ENCODE measurements around the gene A4GALT.
A peak's percentile ranks its signal among the peaks of the same experiment; 100 is the strongest.

The A4GALT gene

DNA sequence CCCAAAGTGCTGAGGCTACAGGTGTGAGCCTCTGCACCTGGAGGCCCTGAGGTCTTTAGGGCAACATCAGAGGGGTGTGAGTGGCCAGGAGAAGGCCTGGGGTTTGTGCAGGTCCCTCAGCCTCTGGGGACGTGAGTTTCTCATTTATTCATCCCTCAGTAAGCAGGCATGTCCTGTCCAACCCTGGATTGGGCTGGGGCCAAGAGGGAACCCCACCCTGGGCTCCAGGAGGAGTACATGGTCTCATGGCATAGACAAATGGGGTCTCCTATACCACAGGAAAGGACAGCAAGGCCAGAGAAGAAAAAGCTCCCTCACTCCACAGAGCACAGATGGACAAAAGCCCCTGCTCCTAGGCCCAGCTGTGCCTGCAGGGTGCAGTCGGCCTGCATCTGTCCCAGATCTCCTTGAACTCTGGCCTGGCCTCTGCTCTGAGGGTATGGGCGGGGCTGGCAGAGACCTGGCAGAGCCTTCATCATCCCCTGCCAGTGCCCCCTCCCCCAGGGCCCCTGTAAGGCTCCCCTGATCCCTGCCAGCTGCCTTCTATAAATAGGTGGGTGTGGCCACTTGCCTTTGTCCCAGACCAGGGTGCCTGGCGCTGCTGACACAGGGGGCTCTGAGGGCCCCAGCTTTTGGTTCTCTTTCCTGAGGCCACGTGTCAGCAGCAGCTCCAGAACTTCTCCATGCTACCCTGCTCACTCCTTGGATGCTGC lies 34.6 kb downstream of the A4GALT start:
- TF ChIP-seq, protein P1, sequence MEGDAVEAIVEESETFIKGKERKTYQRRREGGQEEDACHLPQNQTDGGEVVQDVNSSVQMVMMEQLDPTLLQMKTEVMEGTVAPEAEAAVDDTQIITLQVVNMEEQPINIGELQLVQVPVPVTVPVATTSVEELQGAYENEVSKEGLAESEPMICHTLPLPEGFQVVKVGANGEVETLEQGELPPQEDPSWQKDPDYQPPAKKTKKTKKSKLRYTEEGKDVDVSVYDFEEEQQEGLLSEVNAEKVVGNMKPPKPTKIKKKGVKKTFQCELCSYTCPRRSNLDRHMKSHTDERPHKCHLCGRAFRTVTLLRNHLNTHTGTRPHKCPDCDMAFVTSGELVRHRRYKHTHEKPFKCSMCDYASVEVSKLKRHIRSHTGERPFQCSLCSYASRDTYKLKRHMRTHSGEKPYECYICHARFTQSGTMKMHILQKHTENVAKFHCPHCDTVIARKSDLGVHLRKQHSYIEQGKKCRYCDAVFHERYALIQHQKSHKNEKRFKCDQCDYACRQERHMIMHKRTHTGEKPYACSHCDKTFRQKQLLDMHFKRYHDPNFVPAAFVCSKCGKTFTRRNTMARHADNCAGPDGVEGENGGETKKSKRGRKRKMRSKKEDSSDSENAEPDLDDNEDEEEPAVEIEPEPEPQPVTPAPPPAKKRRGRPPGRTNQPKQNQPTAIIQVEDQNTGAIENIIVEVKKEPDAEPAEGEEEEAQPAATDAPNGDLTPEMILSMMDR (IDR thresholded peaks at IDR 0.05; ENCODE audit: low read depth, low read length) = no peak; the same call in 1 of the 2 replicates
- no peak for DNase-seq (ENCODE audit: extremely low read depth, low read depth)

DNA sequence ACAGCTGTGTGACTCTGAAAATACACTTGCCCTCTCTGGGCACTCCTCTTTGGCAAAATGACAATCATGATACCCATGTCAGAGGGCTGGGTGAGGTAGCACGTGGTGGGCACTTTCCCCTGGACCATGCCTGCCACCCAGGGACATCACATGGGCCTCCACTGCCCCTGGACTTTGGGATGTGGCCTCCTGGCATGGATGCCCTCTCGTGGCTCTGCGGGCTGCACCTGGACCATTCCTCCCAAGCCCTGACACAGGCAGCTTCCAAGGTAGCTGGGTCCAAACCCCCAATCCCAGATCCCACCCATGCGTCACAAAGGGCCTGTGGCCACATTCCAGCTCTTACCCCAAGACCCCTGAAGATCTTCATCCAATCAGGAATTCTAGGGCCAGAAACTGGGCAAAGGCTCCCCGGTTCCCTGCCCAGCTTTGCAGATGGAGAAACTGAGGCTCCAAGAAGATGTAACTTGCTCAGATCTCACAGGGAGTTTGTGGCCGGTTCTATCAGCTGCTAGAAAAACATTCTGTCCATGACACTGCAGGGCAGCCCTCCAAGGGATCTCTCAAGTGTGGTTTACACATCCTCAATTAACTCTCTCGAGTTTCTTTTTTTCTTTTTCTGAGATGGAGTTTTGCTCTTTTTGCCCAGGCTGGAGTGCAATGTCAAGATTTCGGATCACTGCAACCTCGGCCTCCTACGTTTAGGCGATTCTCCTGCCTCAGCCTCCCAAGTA lies 36.0 kb downstream of the A4GALT start:
- DNase-seq (ENCODE audit: extremely low read depth, low read depth) = no peak
- TF ChIP-seq, protein P1 (IDR thresholded peaks at IDR 0.05; ENCODE audit: low read depth, low read length) = no peak

DNA sequence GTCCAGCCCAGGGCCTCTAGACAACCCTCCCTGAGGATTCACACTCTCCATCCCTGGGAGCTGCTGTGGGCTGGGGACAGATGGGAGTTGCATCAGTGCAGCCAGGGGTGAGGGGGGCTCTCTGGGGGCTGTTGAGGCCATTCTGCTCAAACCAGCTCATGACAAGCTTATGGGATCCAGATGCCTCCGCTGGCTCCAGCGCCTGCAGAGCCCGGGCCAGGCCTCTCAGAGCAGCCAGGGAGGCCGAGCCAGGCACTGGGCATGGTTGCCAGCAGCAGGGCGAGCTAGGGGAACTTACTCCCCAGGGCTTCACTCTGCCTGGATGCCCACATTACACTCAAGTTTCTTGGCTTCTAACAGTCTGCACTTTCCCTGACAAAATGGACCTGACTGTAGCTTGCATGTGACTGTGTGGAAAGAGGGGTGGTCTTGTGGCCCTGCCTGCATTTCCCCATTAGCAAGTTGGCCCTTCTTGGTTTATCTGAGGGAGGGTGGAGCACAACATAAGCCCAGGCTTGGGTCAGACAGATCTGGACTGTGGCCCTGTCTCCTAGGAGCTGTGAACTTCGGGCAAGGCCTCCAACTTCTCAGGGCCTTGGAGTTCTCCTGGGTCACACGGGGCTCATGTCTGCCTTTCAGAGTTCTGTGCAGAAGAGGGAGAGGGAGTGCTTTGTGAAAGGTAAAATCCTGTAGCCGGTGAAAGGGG lies 36.9 kb downstream of the A4GALT start:
- DNase-seq (ENCODE audit: extremely low read depth, low read depth) = peak; percentile 69
- TF ChIP-seq, protein P1 (IDR thresholded peaks at IDR 0.05; ENCODE audit: low read depth, low read length) = no peak

DNA sequence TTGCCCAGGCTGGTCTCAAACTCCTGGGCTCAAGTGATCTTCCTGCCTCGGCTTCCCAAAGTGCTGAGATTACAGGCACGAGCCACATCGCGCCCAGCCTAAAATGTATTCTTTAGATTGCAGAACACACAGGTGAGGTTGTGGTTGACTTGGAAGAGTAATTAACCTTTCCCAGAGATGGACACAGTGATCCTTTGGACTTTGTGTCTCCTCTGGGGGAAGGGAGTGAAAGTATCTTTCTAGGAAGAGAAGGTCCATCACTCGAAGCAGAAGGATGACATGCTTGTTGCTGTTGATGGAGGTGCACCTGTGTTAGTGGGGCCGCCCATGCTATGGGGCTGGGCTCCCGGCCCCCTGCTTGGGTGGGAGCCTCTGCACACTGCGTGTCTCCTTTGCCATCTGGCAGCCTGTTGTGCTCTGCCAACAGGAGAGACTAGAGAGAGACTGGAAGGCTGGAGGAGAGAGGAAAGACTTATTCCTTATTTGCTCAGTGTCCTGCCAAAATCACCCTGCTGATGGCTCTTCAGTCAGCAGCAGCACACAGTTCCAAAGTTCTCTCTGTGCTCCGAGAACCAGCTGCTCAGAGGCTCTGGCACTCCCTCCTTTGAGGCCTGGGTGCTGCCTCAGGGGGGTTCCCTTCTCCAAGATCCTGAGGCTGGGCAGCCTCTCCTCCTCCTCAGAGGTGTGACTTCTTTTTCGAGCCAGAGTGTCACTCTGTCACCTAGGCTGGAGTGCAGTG lies 38.4 kb downstream of the A4GALT start:
- TF ChIP-seq, protein P1 (IDR thresholded peaks at IDR 0.05; ENCODE audit: low read depth, low read length) = no peak
- DNase-seq (ENCODE audit: extremely low read depth, low read depth) = no peak

DNA sequence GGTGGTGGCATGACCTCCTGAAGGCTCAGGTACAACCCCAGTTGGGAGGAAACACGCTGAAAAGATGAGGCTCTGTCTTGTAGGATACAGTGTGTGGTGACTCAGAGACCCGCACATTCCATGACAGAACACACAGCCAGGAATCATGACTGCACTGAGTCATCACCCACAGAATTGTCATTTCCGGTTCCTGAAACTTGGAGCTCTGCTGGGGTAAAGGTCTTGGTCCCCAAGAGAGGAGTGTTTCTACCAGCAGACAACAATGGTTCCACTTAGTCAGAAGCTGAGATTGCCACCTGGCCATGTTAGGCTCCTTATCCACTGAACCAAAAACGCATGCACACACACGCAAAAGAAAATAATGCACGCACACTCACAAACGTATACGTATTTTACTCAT lies 40.0 kb downstream of the A4GALT start:
- no peak for DNase-seq (ENCODE audit: extremely low read depth, low read depth)
- TF ChIP-seq, protein P1 (IDR thresholded peaks at IDR 0.05; ENCODE audit: low read depth, low read length) = no peak

DNA sequence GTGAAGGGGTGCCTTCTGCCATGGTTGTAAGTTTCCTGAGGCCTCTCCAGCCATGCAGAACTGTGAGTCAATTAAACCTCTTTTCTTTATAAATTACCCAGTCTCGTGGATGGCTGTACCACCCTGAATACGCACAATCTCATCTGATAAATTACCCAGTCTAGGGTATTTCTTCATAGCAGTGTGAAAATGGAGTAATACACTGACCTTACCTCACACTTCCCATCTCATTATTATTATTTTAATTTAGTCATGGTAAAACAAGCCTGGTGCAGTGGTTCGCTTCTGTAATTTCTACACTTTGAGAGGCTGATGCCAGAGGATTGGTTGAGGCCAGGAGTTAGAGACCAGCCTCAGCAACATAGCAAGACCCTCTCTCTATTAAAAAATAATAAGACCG lies 41.0 kb downstream of the A4GALT start:
- DNase-seq (ENCODE audit: extremely low read depth, low read depth) = no peak

More for the DNA sequence above, 41.0 kb downstream of the A4GALT start:
- TF ChIP-seq, protein P1 (IDR thresholded peaks at IDR 0.05; ENCODE audit: low read depth, low read length) = no peak
